ENCODE results near the gene SYT4.
"Not testable (repeated sequence)": the region's sequence is repeated elsewhere in the genome, so short reads cannot be mapped to it uniquely, and the experiment has no call there.

The SYT4 gene, protein sequence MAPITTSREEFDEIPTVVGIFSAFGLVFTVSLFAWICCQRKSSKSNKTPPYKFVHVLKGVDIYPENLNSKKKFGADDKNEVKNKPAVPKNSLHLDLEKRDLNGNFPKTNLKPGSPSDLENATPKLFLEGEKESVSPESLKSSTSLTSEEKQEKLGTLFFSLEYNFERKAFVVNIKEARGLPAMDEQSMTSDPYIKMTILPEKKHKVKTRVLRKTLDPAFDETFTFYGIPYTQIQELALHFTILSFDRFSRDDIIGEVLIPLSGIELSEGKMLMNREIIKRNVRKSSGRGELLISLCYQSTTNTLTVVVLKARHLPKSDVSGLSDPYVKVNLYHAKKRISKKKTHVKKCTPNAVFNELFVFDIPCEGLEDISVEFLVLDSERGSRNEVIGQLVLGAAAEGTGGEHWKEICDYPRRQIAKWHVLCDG

DNA sequence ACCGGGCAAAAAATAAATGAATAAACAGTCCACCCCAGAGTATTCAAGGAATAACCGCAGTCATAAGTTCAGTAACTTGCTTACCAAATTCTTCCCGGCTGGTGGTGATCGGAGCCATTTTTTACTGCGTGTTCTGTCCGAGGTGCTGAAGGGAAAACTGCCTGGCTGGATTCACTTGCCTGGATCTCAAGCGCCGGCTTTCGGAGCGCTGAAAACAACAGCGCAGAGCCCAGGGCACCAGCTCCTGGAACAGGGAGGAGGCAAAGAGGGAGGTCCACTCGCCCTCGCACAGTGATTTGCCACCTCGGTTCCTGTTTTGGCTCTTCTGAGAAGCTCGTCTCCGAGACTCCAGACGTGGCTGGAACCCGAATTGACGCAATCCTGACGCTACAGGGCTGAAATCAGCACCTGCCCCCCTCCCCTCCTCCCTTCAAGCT, at the start of gene SYT4:
SYT4 (minus strand) TSS at position 327 of the 437 bp plus-strand sequence; CDS start at position 118, 209 bp downstream.
- DNase-seq = peak; percentile 65

DNA sequence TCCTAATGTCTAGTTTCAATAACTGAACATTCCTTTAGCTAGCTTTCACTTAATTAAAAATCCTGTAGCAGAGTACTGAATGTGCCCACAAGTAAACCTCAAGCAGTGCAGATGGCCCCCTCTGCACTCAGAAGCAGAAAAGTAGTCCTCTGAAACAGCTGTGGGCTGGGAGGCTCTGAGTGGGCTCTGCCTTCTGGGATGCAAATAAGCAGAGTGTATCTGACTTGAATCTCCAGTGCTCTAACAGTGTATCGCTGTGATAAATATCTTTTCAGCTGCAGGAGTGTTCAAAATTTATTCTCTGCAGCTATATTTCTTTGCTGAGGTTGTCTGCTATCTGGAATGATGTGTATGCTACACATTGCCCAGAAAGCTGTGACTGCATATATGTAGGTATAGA, 44.8 kb upstream of the SYT4 start:
- DNase-seq = no peak

- no peak for DNase-seq
Observed at GRCh38 chr18:43314941-43315340, 37.7 kb upstream of the SYT4 start.

GRCh38 chr18:43312891-43313290, 35.6 kb upstream of the SYT4 start:
- DNase-seq = no peak

DNA sequence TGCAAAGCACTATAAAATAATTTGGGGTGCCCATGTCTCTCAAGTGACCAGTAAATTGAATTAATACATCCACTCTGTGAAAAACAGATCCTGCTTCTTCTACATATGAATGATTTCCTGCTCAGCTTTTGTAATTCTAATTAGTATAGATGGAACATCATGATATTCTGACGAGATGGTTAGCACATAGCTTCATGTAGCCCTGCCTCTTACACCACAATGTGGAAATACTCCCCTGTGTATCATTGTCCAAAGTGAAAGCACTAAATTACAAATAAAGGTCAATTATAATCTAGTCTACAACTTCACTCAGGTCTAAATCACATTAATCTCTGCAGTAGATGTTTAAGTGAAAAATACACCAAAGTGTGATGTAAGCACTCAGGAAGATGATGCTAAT, 32.9 kb upstream of the SYT4 start:
- no peak for DNase-seq

DNA sequence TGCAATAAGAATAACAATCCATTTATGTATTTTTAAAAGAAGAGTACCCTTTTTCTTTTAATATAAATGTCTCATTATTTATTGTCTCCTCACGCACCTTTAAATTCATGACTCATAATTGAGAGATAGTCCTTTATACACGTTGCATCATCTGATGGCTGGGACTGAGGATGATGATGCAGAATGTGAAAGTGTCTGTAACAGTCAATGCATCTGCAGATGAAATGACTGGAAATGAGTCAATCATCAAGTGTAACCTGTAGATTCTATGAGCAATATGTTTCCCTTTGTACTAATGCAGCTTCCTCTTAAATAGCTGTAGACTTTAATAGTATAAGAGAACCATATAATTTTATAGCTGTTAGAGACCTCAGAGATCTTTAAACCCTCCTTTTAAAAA, 26.1 kb upstream of the SYT4 start:
- DNase-seq = no peak

DNA sequence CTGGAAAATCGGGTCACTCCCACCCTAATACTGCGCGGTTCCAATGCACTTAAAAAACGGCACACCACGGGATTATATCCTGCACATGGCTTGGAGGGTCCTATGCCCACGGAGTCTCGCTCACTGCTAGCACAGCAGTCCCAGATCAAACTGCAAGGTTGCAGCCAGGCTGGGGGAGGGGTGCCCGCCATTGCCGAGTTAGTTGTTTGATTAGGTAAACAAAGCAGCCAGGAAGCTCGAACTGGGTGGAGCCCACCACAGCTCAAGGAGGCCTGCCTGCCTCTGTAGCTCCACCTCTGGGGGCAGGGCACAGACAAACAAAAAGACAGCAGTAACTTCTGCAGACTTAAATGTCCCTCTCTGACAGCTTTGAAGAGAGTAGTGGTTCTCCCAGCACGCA, 8.9 kb upstream of the SYT4 start:
- not testable (repeated sequence) for DNase-seq

DNA sequence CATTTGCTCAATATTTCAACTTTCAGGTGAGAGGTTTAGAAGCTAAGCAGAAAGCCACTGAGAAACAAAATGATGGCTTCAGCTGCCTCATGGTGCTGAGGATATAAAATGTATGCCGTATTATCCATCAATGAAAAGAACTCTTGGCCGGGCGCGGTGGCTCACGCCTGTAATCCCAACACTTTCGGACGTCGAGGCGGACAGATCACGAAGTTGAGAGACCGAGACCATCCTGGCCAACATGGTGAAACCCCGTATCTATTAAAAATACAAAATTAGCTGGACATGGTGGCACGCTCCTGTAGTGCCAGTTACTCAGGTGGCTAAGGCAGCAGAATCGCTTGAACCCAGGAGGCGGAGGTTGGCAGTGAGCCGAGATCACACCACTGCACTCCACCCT, 6.0 kb upstream of the SYT4 start:
- DNase-seq = no peak

DNA sequence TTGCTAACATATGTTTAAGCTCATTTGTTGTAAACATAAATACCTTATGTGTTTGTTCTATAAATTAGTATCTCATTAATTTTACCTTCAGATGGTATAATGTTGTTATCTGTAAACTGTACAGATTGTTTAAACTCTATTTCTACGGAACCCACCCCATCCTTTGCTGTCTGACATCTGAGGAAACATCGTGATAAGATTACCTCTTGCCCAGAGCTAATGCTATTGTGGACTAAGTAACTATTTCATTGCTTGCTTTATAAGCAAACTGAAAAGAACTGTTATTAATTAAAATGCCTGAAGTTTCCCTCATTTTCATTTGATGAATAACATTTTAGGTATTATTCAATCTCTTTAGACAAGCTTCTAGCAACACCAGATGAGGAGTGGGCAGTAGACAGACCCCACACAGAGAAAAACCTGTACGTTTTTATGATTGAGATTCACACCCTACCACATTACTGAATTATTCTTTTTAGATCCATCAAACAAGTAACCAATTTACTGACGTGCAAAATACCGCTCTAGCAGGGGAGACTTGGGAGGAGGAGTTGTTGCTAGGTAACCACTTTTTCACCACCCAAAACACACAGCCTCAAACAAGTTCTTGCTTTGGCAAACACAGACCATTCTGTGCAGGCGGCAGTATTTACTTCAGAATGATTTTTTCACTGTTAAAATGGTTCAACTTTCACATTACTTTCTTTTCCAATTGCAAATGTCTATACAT, 1.9 kb upstream of the SYT4 start:
- peak; percentile 95 for DNase-seq

DNA sequence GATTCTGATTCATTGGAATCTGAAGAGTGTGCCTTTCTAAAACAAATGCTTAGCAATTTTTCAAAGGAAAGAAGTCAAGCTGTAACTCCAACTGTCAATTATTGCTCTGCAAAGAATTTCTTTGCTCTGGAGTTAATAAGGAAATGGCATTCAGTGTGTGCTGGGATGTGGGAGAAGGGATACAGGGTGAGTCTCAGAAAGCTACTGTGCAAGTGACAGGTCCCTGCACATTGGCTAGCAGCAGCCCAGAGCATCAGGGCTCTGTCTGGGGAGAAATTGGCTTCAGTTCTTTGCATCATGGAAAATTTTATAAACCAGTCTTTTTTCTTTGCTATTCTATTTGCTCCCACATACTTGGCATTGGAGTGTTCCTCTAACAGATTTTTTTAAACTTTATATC, 1.1 kb upstream of the SYT4 start:
- DNase-seq = no peak

GRCh38 chr18:43276491-43276890, 799 bp downstream of the SYT4 start:
- no peak for DNase-seq

GRCh38 chr18:43275546-43275945, 1.7 kb downstream of the SYT4 start:
- no peak for DNase-seq

GRCh38 chr18:43274526-43274925, 2.8 kb downstream of the SYT4 start:
- DNase-seq = no peak

DNA sequence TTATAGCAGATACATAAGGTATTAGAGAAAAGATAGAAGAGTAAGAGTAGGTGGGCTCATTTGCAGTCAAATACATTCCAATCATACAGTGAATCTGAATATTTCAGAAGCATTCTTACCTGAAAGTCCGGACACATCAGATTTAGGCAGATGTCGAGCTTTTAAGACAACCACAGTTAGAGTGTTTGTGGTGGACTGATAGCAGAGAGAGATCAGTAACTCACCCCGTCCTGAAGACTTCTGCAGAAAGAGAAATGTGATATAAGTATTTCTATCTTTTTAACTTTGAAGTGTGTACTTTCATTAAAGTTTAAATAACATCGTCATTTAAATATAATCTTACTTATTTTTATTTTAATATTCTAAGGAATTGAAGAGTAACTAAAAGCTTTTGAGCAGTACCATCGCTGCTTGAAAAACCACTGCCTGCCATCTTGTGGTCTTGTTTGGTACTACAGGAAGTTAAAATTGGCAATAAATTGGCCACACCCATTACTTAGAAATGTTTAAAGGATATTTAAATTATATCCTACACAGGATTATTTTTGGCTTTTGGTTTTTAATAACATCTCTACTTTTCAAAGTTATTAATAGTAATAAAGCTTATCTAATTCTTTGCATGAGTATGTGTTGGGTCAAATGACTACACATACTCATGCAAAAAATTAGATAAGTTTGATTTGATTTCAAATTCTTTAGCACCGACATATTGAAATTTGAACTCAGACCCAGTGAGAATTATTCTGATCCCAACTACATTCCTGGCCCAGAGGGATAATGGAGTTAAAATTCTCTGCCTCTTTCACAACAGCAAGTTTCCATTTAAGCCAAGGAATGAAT, 5.5 kb downstream of the SYT4 start:
- DNase-seq = peak; percentile 22

DNA sequence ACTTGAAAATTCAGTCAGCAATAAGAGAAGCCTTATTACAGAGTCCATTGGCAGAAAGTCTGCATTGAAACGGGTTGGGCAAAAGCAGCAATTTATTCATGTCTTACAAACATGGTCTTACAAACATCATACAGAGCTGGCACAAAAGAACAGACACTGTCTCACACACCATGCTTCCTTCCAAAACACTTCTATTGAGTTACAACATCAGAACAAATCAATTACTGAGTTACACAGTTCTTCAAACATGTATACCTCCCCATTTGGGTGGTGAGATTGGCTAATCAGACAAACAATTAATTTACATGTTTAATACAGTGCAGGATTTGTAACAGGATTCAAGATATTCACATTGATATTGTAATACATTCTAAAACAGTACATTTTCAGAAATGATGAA, 9.5 kb downstream of the SYT4 start:
- DNase-seq = no peak

DNA sequence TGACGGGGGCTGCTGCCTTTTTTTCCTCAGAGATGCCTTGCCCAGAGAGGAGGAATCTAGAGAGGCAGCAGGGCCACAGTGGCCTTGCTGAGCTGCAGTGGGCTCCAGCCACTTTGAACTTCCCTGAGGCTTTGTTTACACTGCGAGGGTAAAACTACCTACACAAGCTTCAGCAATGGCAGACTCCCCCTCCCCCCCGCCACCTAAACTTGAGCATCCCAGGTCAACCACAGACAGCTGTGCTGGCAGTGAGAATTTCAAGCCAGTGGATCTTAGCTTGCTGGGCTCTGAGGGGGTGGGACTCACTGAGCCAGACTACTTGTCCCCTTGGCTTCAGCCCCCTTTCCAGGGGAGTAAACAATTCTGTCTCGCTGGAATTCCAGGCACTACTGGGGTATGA, 11.8 kb downstream of the SYT4 start:
- no peak for DNase-seq

DNA sequence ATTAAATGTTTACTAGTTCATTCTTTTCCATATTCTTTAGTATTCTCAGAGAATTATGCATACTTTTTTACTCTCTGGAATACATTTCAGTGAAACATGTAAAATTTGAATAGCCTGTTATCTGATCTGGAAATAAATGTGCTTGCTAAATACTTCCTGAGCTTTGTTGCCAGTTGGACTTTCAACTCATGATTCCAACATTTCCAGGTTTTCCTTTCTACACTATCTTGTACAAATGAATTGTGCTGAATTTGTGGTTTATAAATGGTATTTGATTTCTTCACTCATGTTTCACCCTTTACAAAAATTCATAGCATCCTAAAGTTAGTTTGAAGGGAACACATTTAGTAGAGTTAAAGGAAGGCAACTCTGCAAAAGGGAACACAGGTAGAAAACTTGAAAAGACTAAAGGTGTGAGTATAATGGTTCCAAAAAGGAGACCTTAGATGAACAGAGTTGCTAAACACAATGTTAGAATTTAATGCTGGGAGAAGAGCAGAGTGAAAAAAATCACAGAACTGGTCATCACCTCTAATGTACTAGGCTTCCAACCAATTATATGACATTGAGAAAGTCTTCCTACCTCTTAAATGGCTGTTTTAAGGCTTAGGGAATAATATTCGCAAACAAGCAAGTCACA, 28.6 kb downstream of the SYT4 start:
- no peak for DNase-seq

GRCh38 chr18:43247944-43248343, 29.3 kb downstream of the SYT4 start:
- DNase-seq = no peak

DNA sequence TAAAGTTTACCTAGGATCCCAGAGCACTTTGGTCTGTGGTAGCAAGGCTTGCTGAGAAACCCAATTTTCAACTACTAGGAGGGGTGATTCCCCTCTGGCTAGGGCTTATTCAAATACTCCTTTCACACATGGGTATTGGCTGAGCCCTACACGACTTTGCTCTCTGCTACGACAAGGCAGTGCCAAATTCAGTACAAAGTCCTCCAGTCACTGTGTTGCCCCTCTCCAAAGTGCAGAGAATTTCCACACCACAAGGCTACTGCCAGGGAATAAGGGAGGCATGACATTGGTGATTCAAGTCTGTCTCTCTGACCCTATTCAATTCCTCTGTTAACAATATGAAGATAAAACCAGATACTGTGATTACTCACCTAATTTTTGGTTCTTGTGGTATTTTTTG, 38.9 kb downstream of the SYT4 start:
- no peak for DNase-seq

- DNase-seq = no peak
Observed at GRCh38 chr18:43236921-43237320, 40.4 kb downstream of the SYT4 start.

DNA sequence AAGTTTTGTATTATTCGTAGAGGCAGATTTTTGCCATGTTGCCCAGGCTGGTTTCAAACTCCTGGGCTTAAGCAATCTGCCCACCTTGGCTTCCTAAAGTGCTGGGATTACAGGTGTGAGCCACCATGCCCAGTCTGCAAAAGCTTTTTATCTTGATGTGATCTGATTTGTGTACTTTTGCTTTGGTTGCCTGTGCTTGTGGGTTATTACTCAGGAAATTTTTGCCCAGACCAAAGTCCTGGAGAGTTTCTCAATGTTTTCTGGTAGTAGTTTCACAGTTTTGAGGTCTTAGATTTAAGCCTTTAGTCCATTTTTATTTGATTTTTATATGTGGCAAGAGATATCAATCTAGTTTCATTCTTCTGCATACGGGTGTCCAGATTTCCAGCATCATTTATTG, 42.4 kb downstream of the SYT4 start:
- no peak for DNase-seq

DNA sequence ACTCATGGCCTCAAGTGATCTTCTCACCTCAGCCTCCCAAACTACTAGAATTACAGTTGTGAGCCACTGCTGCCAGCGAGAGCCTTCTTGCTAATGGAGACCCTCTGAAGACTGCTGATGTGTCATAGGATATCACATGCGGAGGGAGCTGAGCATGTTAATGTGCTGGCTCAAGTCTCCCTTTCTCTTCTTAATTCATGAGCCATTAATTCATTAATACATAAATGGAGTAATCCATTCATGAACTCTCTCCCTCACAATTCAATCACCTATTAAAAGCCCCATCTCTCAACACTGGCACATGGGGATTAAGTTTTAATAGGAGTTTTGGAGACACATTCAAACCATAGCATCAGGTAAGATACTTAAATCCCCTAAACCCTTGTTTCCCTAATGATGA, 54.8 kb downstream of the SYT4 start:
- DNase-seq = no peak

GRCh38 chr18:43220691-43221090, 56.6 kb downstream of the SYT4 start:
- DNase-seq = no peak
